Sigmoid colon (tissue), 7 donors: ENCODE data around the gene AXIN1. TPM values are rescaled to one million over a fixed set of nuclear protein-coding genes. Genes with fewer than 3 reads are reported as not detected.

Experiments
- DNase-seq: peaks from one replicate; pipeline ENCODE4 v3.0.0-alpha.2; 2019
- H3K27ac ChIP-seq, 4 donors: fragments of 200-600 bp; sonication (generic); one replicate each; pipeline ENCODE4 v1.5.1; 2016 to 2019; ENCODE audit warnings: mild to moderate bottlenecking in 1 of 4
- H3K27me3 ChIP-seq, 3 donors: fragments of 200-600 bp; sonication (generic); one replicate each; pipeline ENCODE4 v1.5.1; 2019; ENCODE audit warnings: mild to moderate bottlenecking in 1 of 3
- H3K36me3 ChIP-seq, 4 donors: fragments of 200-600 bp; sonication (generic); one replicate each; pipeline ENCODE4 v1.5.1; 2016 to 2019
- H3K4me1 ChIP-seq, 4 donors: fragments of 200-600 bp; sonication (generic); one replicate each; pipeline ENCODE4 v1.5.1; 2017 to 2019
- H3K4me3 ChIP-seq, 4 donors: fragments of 200-600 bp; sonication (generic); one replicate each; pipeline ENCODE4 v1.5.1; 2017 to 2019; ENCODE audit warnings: mild to moderate bottlenecking in 2 of 4, moderate library complexity in 1 of 4
- H3K9me3 ChIP-seq, 4 donors: fragments of 200-600 bp in 3 of 4; sonication (generic) in 3 of 4; one replicate each; pipeline versions ENCODE4 v1.5.1 to v1.6.1; 2013 to 2019
- CTCF ChIP-seq, 4 experiments: fragments of 450-650 bp in 3 of 4; fragments of 200-600 bp in 1 of 4; IDR thresholded peaks; one replicate each; pipeline ENCODE4 v1.5.1; 2016 to 2019; ENCODE audit warnings: antibody characterized with exemption in 4 of 4, mild to moderate bottlenecking in 3 of 4, moderate library complexity in 2 of 4
- EP300 ChIP-seq, 4 donors: sonication (generic); formaldehyde crosslinking; IDR thresholded peaks; one replicate each; pipeline ENCODE4 v1.6.1; 2017; ENCODE audit warnings: antibody characterized with exemption in 4 of 4
- POLR2A ChIP-seq, 2 donors: fragments of 450-650 bp; IDR thresholded peaks; one replicate each; pipeline ENCODE4 v1.6.1; 2016; ENCODE audit warnings: antibody characterized with exemption in 2 of 2, mild to moderate bottlenecking in 2 of 2, moderate library complexity in 2 of 2
- POLR2AphosphoS5 ChIP-seq, 4 donors: sonication (generic); formaldehyde crosslinking; IDR thresholded peaks; one replicate each; pipeline ENCODE4 v1.6.1; 2017; ENCODE audit warnings: antibody characterized with exemption in 4 of 4
- WGBS, 2 donors: extraction: QIAGEN DNeasy Blood & Tissue Kit; methylation state at CpG; one replicate each; pipeline ENCODE4 v1.1.7; 2013; 5-methylcytosine and 5-hydroxymethylcytosine counted together
- intact Hi-C: fragments of 100-400 bp; cut with DNase I; formaldehyde crosslinking; loops from one replicate; pipeline ENCODE4 v1.15.1; 2023
- polyA plus RNA-seq, 3 donors: library from polyadenylated mRNA; stranded (reverse); fragments of 200-250 nt; gene quantifications; one replicate each; pipeline ENCODE4 v1.2.3, GENCODE V29; 2013
- total RNA-seq, 4 donors: library from RNA; depleted of rRNA; stranded (reverse); fragments of >200 nt; gene quantifications; one replicate each; pipeline ENCODE4 v1.1.0, GENCODE V29; 2016
- donor health status: healthy with polysubstance abuse.
- donor health status: Bipolar disorder and iron deficiency.
- donor health status: healthy.

Gene AXIN1
- total and polyA plus RNA-seq, 7 donors = 17.9 to 33.4 (median 28.2) TPM

- intact Hi-C loops = no loop called here
- H3K27me3 ChIP-seq = no peaks in the 10 kb centered on the region
- no peaks in the 10 kb centered on the region for H3K36me3 ChIP-seq
- WGBS, 2 donors = 81 to 86% methylated on average over 4 of the region's 4 CpGs
- TF ChIP-seq CTCF (IDR thresholded peaks at IDR 0.05) = no peak
- TF ChIP-seq EP300 (IDR thresholded peaks at IDR 0.05) = no peak
- TF ChIP-seq POLR2AphosphoS5 (IDR thresholded peaks at IDR 0.05) = no peak
- no peak for TF ChIP-seq POLR2A (IDR thresholded peaks at IDR 0.05)
- H3K27ac ChIP-seq = no peak overlapping the region
- no peak overlapping the region for H3K4me3 ChIP-seq
- no peak for DNase-seq
- peaks cover 0 to 30% (median 20%) of the 10 kb centered on the region in 4 donors for H3K4me1 ChIP-seq
- H3K9me3 ChIP-seq = no peaks in the 10 kb centered on the region
Observed at GRCh38 chr16:243348-243747, 109.2 kb downstream of the AXIN1 start.

DNA sequence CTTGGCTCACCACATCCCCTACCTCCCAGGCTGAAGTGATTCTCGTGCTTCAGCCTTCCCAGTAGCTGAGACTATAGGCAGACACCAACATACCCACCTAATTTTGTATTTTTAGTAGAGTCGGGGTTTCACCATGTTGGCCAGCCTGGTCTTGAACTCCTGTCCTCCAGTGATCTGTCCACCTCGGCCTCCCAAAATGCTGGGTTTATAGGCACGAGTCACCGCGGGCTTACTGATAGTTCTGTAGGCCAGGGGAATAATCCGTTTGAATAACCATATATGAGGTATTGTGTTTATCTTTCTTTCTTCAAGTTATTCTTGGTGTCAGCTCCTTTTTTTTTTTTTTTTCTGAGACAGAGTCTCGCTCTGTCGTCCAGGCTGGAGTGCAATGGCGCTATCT, 110.2 kb downstream of the AXIN1 start:
- WGBS, 2 donors = 82 to 88% methylated on average over 10 of the region's 10 CpGs
- intact Hi-C loops = no loop called here
- H3K9me3 ChIP-seq = no peaks in the 10 kb centered on the region
- H3K4me1 ChIP-seq = peaks cover 0 to 30% (median 20%) of the 10 kb centered on the region in 4 donors
- no peaks in the 10 kb centered on the region for H3K27me3 ChIP-seq
- H3K4me3 ChIP-seq = no peak overlapping the region
- H3K27ac ChIP-seq = peak overlapping the region in 3 of 4 donors; percentile 18 to 26 (median 26)
- H3K36me3 ChIP-seq = no peaks in the 10 kb centered on the region
- no peak for DNase-seq
- TF ChIP-seq CTCF (IDR thresholded peaks at IDR 0.05) (no peak), POLR2AphosphoS5 (IDR thresholded peaks at IDR 0.05) (no peak), POLR2A (IDR thresholded peaks at IDR 0.05) (no peak), EP300 (IDR thresholded peaks at IDR 0.05) (no peak)

DNA sequence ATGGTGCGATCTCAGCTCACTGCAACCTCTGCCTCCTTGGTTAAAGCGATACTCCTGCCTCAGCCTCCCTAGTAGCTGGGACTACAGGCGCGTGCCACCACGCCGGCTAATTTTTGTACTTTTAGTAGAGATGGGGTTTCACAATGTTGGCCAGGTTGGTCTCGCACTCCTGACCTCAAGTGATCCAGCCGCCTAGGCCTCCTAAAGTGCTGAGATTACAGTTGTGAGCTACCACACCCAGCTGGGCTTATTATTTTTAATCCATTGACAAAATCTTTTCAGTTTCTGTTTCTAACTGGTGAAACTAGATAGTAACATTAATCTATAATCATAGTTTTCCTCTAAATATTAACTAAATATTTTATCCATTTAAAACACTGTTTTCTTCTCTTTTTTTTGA, 112.0 kb downstream of the AXIN1 start:
- Histone ChIP-seq H3K27ac (peak overlapping the region; percentile 44 to 60 (median 48)), H3K9me3 (no peaks in the 10 kb centered on the region), H3K4me3 (no peak overlapping the region), H3K36me3 (no peaks in the 10 kb centered on the region), H3K4me1 (peaks cover 0 to 39% (median 28%) of the 10 kb centered on the region in 4 donors), H3K27me3 (no peaks in the 10 kb centered on the region)
- intact Hi-C loops = no loop called here
- WGBS, 2 donors = 89% methylated on average over 8 of the region's 8 CpGs
- no peak for DNase-seq
- TF ChIP-seq CTCF (IDR thresholded peaks at IDR 0.05) (no peak), POLR2AphosphoS5 (IDR thresholded peaks at IDR 0.05) (no peak), EP300 (IDR thresholded peaks at IDR 0.05) (no peak), POLR2A (IDR thresholded peaks at IDR 0.05) (no peak)

DNA sequence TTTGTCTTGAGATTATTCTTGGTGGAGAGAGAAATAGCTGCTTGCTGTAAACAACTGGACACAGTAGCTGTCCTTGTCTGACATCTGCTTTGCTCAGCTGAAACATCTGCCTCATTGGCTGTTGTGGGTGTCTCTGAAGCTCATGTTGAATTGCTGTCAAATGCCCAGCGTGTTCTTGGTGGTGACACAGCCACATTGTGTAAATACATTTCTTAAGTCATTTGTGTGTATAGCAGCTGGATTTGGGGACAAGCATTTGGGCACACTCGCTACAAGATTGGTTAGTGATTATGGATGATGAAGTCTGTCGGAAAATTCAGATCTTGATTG, 112.6 kb downstream of the AXIN1 start:
- intact Hi-C loops = no loop called here
- Histone ChIP-seq H3K27me3 (no peaks in the 10 kb centered on the region), H3K4me1 (peaks cover 0 to 42% (median 31%) of the 10 kb centered on the region in 4 donors), H3K27ac (peak overlapping the region; percentile 44 to 60 (median 48)), H3K9me3 (no peaks in the 10 kb centered on the region), H3K4me3 (no peak overlapping the region), H3K36me3 (no peaks in the 10 kb centered on the region)
- no peak for DNase-seq
- WGBS, 2 donors = 79 to 84% methylated on average over 3 of the region's 3 CpGs
- TF ChIP-seq POLR2A (IDR thresholded peaks at IDR 0.05) (no peak), POLR2AphosphoS5 (IDR thresholded peaks at IDR 0.05) (peak in 1 of 4 donors; percentile 30)

Other genes starting within 250 kb of the AXIN1 start
- 10 to 100 TPM; 10.2 to 22.8 (median 15.7) TPM for gene NPRL3, start 214.1 kb downstream of the AXIN1 start, total RNA-seq
- gene NPRL3, start 214.1 kb downstream of the AXIN1 start, polyA plus RNA-seq = 10 to 100 TPM in 1 of 3 donors, 1 to 10 TPM in 2; 4.8 to 22.8 (median 6.2) TPM
- gene HBZ, start 200.1 kb downstream of the AXIN1 start, total RNA-seq = not detected
- under 1 TPM in 1 of 3 donors, not detected in 2; 0.10 TPM for gene HBZ, start 200.1 kb downstream of the AXIN1 start, polyA plus RNA-seq
- not detected for gene HBM, start 186.7 kb downstream of the AXIN1 start, total RNA-seq
- gene HBM, start 186.7 kb downstream of the AXIN1 start, polyA plus RNA-seq = not detected
- gene HBA2, start 179.8 kb downstream of the AXIN1 start, total RNA-seq = 100 to 1,000 TPM in 1 of 4 donors, 1 to 10 TPM in 2, not detected in 1; 3.7 to 109 (median 8.2) TPM
- 1 to 10 TPM; 4.2 to 7.1 (median 5.3) TPM for gene HBA2, start 179.8 kb downstream of the AXIN1 start, polyA plus RNA-seq
- 1 to 10 TPM in 1 of 4 donors, not detected in 3; 4.1 TPM for gene HBA1, start 176.0 kb downstream of the AXIN1 start, total RNA-seq
- gene HBA1, start 176.0 kb downstream of the AXIN1 start, polyA plus RNA-seq = 1 to 10 TPM in 1 of 3 donors, not detected in 2; 1.7 TPM
- gene HBQ1, start 172.3 kb downstream of the AXIN1 start, total RNA-seq = not detected
- gene HBQ1, start 172.3 kb downstream of the AXIN1 start, polyA plus RNA-seq = under 1 TPM in 1 of 3 donors, not detected in 2; 0.19 TPM
- 100 to 1,000 TPM in 2 of 4 donors, 10 to 100 TPM in 2; 48.9 to 138 (median 88.4) TPM for gene LUC7L, start 123.3 kb downstream of the AXIN1 start, total RNA-seq
- 10 to 100 TPM; 21.0 to 58.7 (median 28.2) TPM for gene LUC7L, start 123.3 kb downstream of the AXIN1 start, polyA plus RNA-seq
- gene FAM234A, start 117.9 kb downstream of the AXIN1 start, total RNA-seq = 10 to 100 TPM; 38.3 to 82.5 (median 62.1) TPM
- gene FAM234A, start 117.9 kb downstream of the AXIN1 start, polyA plus RNA-seq = 10 to 100 TPM; 12.6 to 74.0 (median 25.7) TPM
- gene RGS11, start 76.8 kb downstream of the AXIN1 start, total RNA-seq = 10 to 100 TPM in 2 of 4 donors, 1 to 10 TPM in 2; 6.4 to 24.9 (median 9.5) TPM
- gene RGS11, start 76.8 kb downstream of the AXIN1 start, polyA plus RNA-seq = 1 to 10 TPM in 2 of 3 donors, under 1 TPM in 1; 0.23 to 4.0 (median 1.8) TPM
- gene ARHGDIG, start 72.1 kb downstream of the AXIN1 start, total RNA-seq = 1 to 10 TPM; 3.5 to 5.7 (median 5.0) TPM
- 1 to 10 TPM in 2 of 3 donors, not detected in 1; 1.6 to 5.2 TPM for gene ARHGDIG, start 72.1 kb downstream of the AXIN1 start, polyA plus RNA-seq
- 1 to 10 TPM in 1 of 4 donors, under 1 TPM in 3; 0.71 to 5.5 (median 0.82) TPM for gene PDIA2, start 69.6 kb downstream of the AXIN1 start, total RNA-seq
- gene PDIA2, start 69.6 kb downstream of the AXIN1 start, polyA plus RNA-seq = 1 to 10 TPM in 1 of 3 donors, under 1 TPM in 1, not detected in 1; 0.60 to 3.0 TPM
- gene MRPL28, start 17.8 kb upstream of the AXIN1 start, total RNA-seq = 10 to 100 TPM; 49.6 to 77.4 (median 62.0) TPM
- 10 to 100 TPM; 74.5 to 95.9 (median 78.4) TPM for gene MRPL28, start 17.8 kb upstream of the AXIN1 start, polyA plus RNA-seq
- gene PGAP6, start 29.3 kb upstream of the AXIN1 start, total RNA-seq = 10 to 100 TPM; 20.7 to 26.6 (median 22.7) TPM
- gene PGAP6, start 29.3 kb upstream of the AXIN1 start, polyA plus RNA-seq = 100 to 1,000 TPM in 1 of 3 donors, 10 to 100 TPM in 2; 61.9 to 109 (median 70.3) TPM
- gene NME4, start 44.5 kb upstream of the AXIN1 start, total RNA-seq = 100 to 1,000 TPM; 138 to 281 (median 191) TPM
- gene NME4, start 44.5 kb upstream of the AXIN1 start, polyA plus RNA-seq = 10 to 100 TPM; 39.6 to 55.3 (median 46.7) TPM
- 10 to 100 TPM; 15.0 to 21.6 (median 16.4) TPM for gene DECR2, start 49.2 kb upstream of the AXIN1 start, total RNA-seq
- 10 to 100 TPM; 30.6 to 39.1 (median 31.9) TPM for gene DECR2, start 49.2 kb upstream of the AXIN1 start, polyA plus RNA-seq
- 10 to 100 TPM; 20.0 to 44.9 (median 28.9) TPM for gene RAB11FIP3, start 72.9 kb upstream of the AXIN1 start, total RNA-seq
- gene RAB11FIP3, start 72.9 kb upstream of the AXIN1 start, polyA plus RNA-seq = 10 to 100 TPM; 10.6 to 24.1 (median 13.2) TPM
- 10 to 100 TPM; 10.3 to 24.4 (median 16.9) TPM for gene CAPN15, start 175.0 kb upstream of the AXIN1 start, total RNA-seq
- gene CAPN15, start 175.0 kb upstream of the AXIN1 start, polyA plus RNA-seq = 10 to 100 TPM; 35.4 to 85.8 (median 60.1) TPM
- not detected for gene PRR35, start 207.7 kb upstream of the AXIN1 start, total RNA-seq
- not detected for gene PRR35, start 207.7 kb upstream of the AXIN1 start, polyA plus RNA-seq
- gene NHLRC4, start 214.3 kb upstream of the AXIN1 start, total RNA-seq = 1 to 10 TPM; 1.5 to 4.2 (median 1.7) TPM
- gene NHLRC4, start 214.3 kb upstream of the AXIN1 start, polyA plus RNA-seq = 1 to 10 TPM in 1 of 3 donors, under 1 TPM in 2; 0.60 to 1.5 (median 0.69) TPM
- gene PIGQ, start 217.2 kb upstream of the AXIN1 start, total RNA-seq = 10 to 100 TPM; 15.5 to 45.7 (median 22.6) TPM
- 10 to 100 TPM; 11.1 to 47.4 (median 12.0) TPM for gene PIGQ, start 217.2 kb upstream of the AXIN1 start, polyA plus RNA-seq
- gene RAB40C, start 237.3 kb upstream of the AXIN1 start, total RNA-seq = 10 to 100 TPM; 16.8 to 32.7 (median 17.9) TPM
- 10 to 100 TPM; 28.8 to 41.2 (median 38.3) TPM for gene RAB40C, start 237.3 kb upstream of the AXIN1 start, polyA plus RNA-seq